Activated CD4-positive, alpha-beta T cell treated with anti-CD3 and anti-CD28 coated beads, Interleukin-2, amount 10 ng/mL, durations not matched to agents 24 days and 14 days (primary cell): Measurements from ENCODE around the gene DBF4B. TPM values are rescaled to one million over a fixed set of nuclear protein-coding genes. Genes with fewer than 3 reads are reported as not detected.

Experiments used
- DNase-seq: peaks from one replicate; pipeline ENCODE4 v3.0.0; 2022
- H3K27ac Mint-ChIP-seq: one replicate; pipeline ENCODE4 v1.8.0; 2022; ENCODE audit warnings: mild to moderate bottlenecking, mixed read lengths
- H3K27me3 Mint-ChIP-seq: one replicate; pipeline ENCODE4 v1.8.0; 2022; ENCODE audit warnings: mixed read lengths
- H3K36me3 Mint-ChIP-seq: one replicate; pipeline ENCODE4 v1.8.0; 2022; ENCODE audit warnings: low read depth, mild to moderate bottlenecking, mixed read lengths
- H3K4me1 Mint-ChIP-seq: one replicate; pipeline ENCODE4 v1.8.0; 2021; ENCODE audit warnings: mixed read lengths
- H3K4me3 Mint-ChIP-seq: one replicate; pipeline ENCODE4 v1.8.0; 2022; ENCODE audit warnings: mild to moderate bottlenecking, moderate library complexity, mixed read lengths
- H3K9me3 Mint-ChIP-seq: one replicate; pipeline ENCODE4 v1.8.0; 2021; ENCODE audit warnings: mixed read lengths
- intact Hi-C: fragments of 100-400 bp; cut with micrococcal nuclease; formaldehyde crosslinking; loops from one replicate; pipeline ENCODE4 v1.15.1; 2023
- total RNA-seq: library from RNA; stranded (reverse); gene quantifications from 2 replicates; pipeline ENCODE4 v1.2.3, GENCODE V29; 2022

The DBF4B gene
- total RNA-seq, 1 donor from 2014 or later, result 25.7 TPM

- no peak overlapping the region for H3K27ac Mint-ChIP-seq
- no peaks in the 10 kb centered on the region for H3K4me1 Mint-ChIP-seq
- DNase-seq, result peak; percentile 49
- peaks cover 27% of the 10 kb centered on the region for H3K27me3 Mint-ChIP-seq
- H3K36me3 Mint-ChIP-seq, result no peaks in the 10 kb centered on the region
- no peak overlapping the region for H3K4me3 Mint-ChIP-seq
- intact Hi-C loops, result no loop called here
- no peaks in the 10 kb centered on the region for H3K9me3 Mint-ChIP-seq
Measured at GRCh38 chr17:44759916-44760243, 51.4 kb downstream of the DBF4B start.

GRCh38 chr17:44760474-44761308 lies 52.2 kb downstream of the DBF4B start:
- intact Hi-C loops, result no loop called here
- Mint-ChIP-seq H3K27me3 (peaks cover 27% of the 10 kb centered on the region), H3K36me3 (no peaks in the 10 kb centered on the region), H3K4me1 (no peaks in the 10 kb centered on the region), H3K27ac (no peak overlapping the region), H3K9me3 (no peaks in the 10 kb centered on the region), H3K4me3 (no peak overlapping the region)
- no peak for DNase-seq

GRCh38 chr17:44761932-44762810 lies 53.7 kb downstream of the DBF4B start:
- Mint-ChIP-seq H3K27me3 (peaks cover 27% of the 10 kb centered on the region), H3K4me1 (no peaks in the 10 kb centered on the region), H3K9me3 (no peaks in the 10 kb centered on the region), H3K27ac (no peak overlapping the region), H3K36me3 (no peaks in the 10 kb centered on the region), H3K4me3 (no peak overlapping the region)
- DNase-seq, result no peak
- intact Hi-C loops, result no loop called here

- Mint-ChIP-seq H3K27me3 (peaks cover 18% of the 10 kb centered on the region), H3K27ac (no peak overlapping the region), H3K36me3 (no peaks in the 10 kb centered on the region), H3K4me3 (no peak overlapping the region), H3K9me3 (no peaks in the 10 kb centered on the region), H3K4me1 (peaks cover 2% of the 10 kb centered on the region)
- intact Hi-C loops, result no loop called here
- DNase-seq, result no peak
Measured at GRCh38 chr17:44763170-44763569, 54.7 kb downstream of the DBF4B start.

- Mint-ChIP-seq H3K36me3 (no peaks in the 10 kb centered on the region), H3K9me3 (no peaks in the 10 kb centered on the region), H3K27me3 (peaks cover 9% of the 10 kb centered on the region), H3K27ac (no peak overlapping the region), H3K4me1 (peaks cover 7% of the 10 kb centered on the region), H3K4me3 (no peak overlapping the region)
- no peak for DNase-seq
- intact Hi-C loops, result no loop called here
Measured at GRCh38 chr17:44765965-44766364, 57.5 kb downstream of the DBF4B start.

- peaks cover 4% of the 10 kb centered on the region for H3K27me3 Mint-ChIP-seq
- DNase-seq, result no peak
- no peaks in the 10 kb centered on the region for H3K36me3 Mint-ChIP-seq
- H3K9me3 Mint-ChIP-seq, result no peaks in the 10 kb centered on the region
- intact Hi-C loops, result no loop called here
- peaks cover 7% of the 10 kb centered on the region for H3K4me1 Mint-ChIP-seq
- no peak overlapping the region for H3K27ac Mint-ChIP-seq
- no peak overlapping the region for H3K4me3 Mint-ChIP-seq
Measured at GRCh38 chr17:44766409-44767038, 58.1 kb downstream of the DBF4B start.

GRCh38 chr17:44767493-44767892 lies 59.0 kb downstream of the DBF4B start:
- Mint-ChIP-seq H3K27me3 (peaks cover 4% of the 10 kb centered on the region), H3K4me3 (no peak overlapping the region), H3K4me1 (peaks cover 7% of the 10 kb centered on the region), H3K9me3 (no peaks in the 10 kb centered on the region), H3K27ac (no peak overlapping the region), H3K36me3 (no peaks in the 10 kb centered on the region)
- DNase-seq, result no peak
- intact Hi-C loops, result no loop called here

GRCh38 chr17:44768505-44769142 lies 60.2 kb downstream of the DBF4B start:
- intact Hi-C loops, result no loop called here
- Mint-ChIP-seq H3K27ac (no peak overlapping the region), H3K4me3 (no peak overlapping the region), H3K36me3 (no peaks in the 10 kb centered on the region), H3K9me3 (no peaks in the 10 kb centered on the region), H3K4me1 (peaks cover 7% of the 10 kb centered on the region), H3K27me3 (peaks cover 4% of the 10 kb centered on the region)
- DNase-seq, result peak; percentile 59

- Mint-ChIP-seq H3K27ac (no peak overlapping the region), H3K9me3 (no peaks in the 10 kb centered on the region), H3K4me1 (peaks cover 7% of the 10 kb centered on the region), H3K4me3 (no peak overlapping the region), H3K36me3 (no peaks in the 10 kb centered on the region), H3K27me3 (peaks cover 4% of the 10 kb centered on the region)
- intact Hi-C loops, result no loop called here
- no peak for DNase-seq
Measured at GRCh38 chr17:44769230-44769629, 60.8 kb downstream of the DBF4B start.

GRCh38 chr17:44769647-44770084 lies 61.2 kb downstream of the DBF4B start:
- no peak overlapping the region for H3K4me3 Mint-ChIP-seq
- intact Hi-C loops, result loop anchor here (10.0 kb wide), 1 partner anchor 235 kb away; no protein-coding TSS in a partner anchor
- no peak overlapping the region for H3K27ac Mint-ChIP-seq
- DNase-seq, result no peak
- no peaks in the 10 kb centered on the region for H3K36me3 Mint-ChIP-seq
- no peaks in the 10 kb centered on the region for H3K9me3 Mint-ChIP-seq
- peaks cover 7% of the 10 kb centered on the region for H3K4me1 Mint-ChIP-seq
- H3K27me3 Mint-ChIP-seq, result peaks cover 4% of the 10 kb centered on the region

GRCh38 chr17:44770166-44770925 lies 61.9 kb downstream of the DBF4B start:
- Mint-ChIP-seq H3K27ac (no peak overlapping the region), H3K27me3 (peaks cover 4% of the 10 kb centered on the region), H3K9me3 (no peaks in the 10 kb centered on the region), H3K4me1 (peaks cover 9% of the 10 kb centered on the region), H3K36me3 (no peaks in the 10 kb centered on the region), H3K4me3 (no peak overlapping the region)
- DNase-seq, result no peak
- intact Hi-C loops, result loop anchor here (10.0 kb wide), 1 partner anchor 236 kb away; no protein-coding TSS in a partner anchor

GRCh38 chr17:44772308-44773045 lies 64.0 kb downstream of the DBF4B start:
- peaks cover 8% of the 10 kb centered on the region for H3K27me3 Mint-ChIP-seq
- intact Hi-C loops, result loop anchor here (10.0 kb wide), 1 partner anchor 238 kb away; no protein-coding TSS in a partner anchor
- no peak overlapping the region for H3K4me3 Mint-ChIP-seq
- peak; percentile 53 for DNase-seq
- no peak overlapping the region for H3K27ac Mint-ChIP-seq
- no peaks in the 10 kb centered on the region for H3K36me3 Mint-ChIP-seq
- no peaks in the 10 kb centered on the region for H3K9me3 Mint-ChIP-seq
- peaks cover 13% of the 10 kb centered on the region for H3K4me1 Mint-ChIP-seq
